PC-3 (cell line): ENCODE data around the gene TSGA10. TPM values are rescaled to one million over a fixed set of nuclear protein-coding genes. Genes with fewer than 3 reads are reported as not detected.

Experiments used
- ATAC-seq: fragments of 200-7000 bp; cut with Tn5 transposase; 2 replicates; pipeline ENCODE4 v1.9.1; 2020; ENCODE audit warnings: mild to moderate bottlenecking, moderate library complexity
- BruUV-seq: library from RNA; stranded (reverse); fragments of 400-500 nt; replicated peaks from 2 replicates; lab custom pipeline; 2021; lab: Mats Ljungman, UMichigan
- CTCF ChIA-PET: fragments of 300-600 bp; sonication (Branson Sonifier 250); formaldehyde crosslinking; loops from one replicate; lab custom pipeline; 2022; ENCODE audit warnings: antibody characterized with exemption; lab: Charles Lee
- POLR2A ChIA-PET: fragments of 300-600 bp; sonication (Branson Sonifier 250); formaldehyde crosslinking; loops from one replicate; lab custom pipeline; 2022; ENCODE audit warnings: antibody characterized with exemption; ENCODE audit not compliant: unreplicated experiment; lab: Charles Lee
- DNase-seq: peaks from one replicate; pipeline ENCODE4 v3.0.0-alpha.2; 2015
- H2AFZ ChIP-seq: fragments of 300-600 bp; sonication (generic); 2 replicates; pipeline ENCODE4 v1.6.0; 2016; ENCODE audit warnings: antibody characterized with exemption, low read length
- H3F3A ChIP-seq: fragments of 300-600 bp; sonication (generic); one replicate; pipeline ENCODE4 v1.6.0; 2017; ENCODE audit warnings: antibody characterized with exemption, low read length, control low read depth, mild to moderate bottlenecking; ENCODE audit not compliant: unreplicated experiment
- H3K27ac ChIP-seq: fragments of 300-600 bp; sonication (generic); 2 replicates; pipeline ENCODE4 v1.5.1; 2016; ENCODE audit warnings: mild to moderate bottlenecking, low read length
- H3K27me3 ChIP-seq: fragments of 300-600 bp; sonication (generic); 2 replicates; pipeline ENCODE4 v1.6.1; 2016; ENCODE audit warnings: low read length, mixed read lengths
- H3K36me3 ChIP-seq: fragments of 300-600 bp; sonication (generic); 2 replicates; pipeline ENCODE4 v1.6.1; 2016; ENCODE audit warnings: low read depth, mixed run types, low read length, mixed read lengths
- H3K4me1 ChIP-seq: fragments of 300-600 bp; sonication (generic); 2 replicates; pipeline ENCODE4 v1.5.1; 2016; ENCODE audit warnings: low read length; ENCODE audit not compliant: insufficient read depth
- H3K4me2 ChIP-seq: fragments of 300-600 bp; sonication (generic); 2 replicates; pipeline ENCODE4 v1.6.0; 2016; ENCODE audit warnings: low read length
- H3K4me3 ChIP-seq: fragments of 300-600 bp; sonication (generic); 2 replicates; pipeline ENCODE4 v1.5.1; 2016; ENCODE audit warnings: mild to moderate bottlenecking, low read length, mixed read lengths
- H3K79me2 ChIP-seq: fragments of 300-600 bp; sonication (generic); 2 replicates; pipeline ENCODE4 v1.6.1; 2017; ENCODE audit warnings: low read length, mixed read lengths
- H3K9ac ChIP-seq: fragments of 300-600 bp; sonication (generic); 2 replicates; pipeline ENCODE4 v1.6.0; 2016; ENCODE audit warnings: mild to moderate bottlenecking, low read length
- H3K9me2 ChIP-seq: fragments of 300-600 bp; sonication (generic); replicated peaks from 2 replicates; pipeline ENCODE4 v1.6.1; 2016; ENCODE audit warnings: mixed run types, low read length, mixed read lengths
- H3K9me3 ChIP-seq: fragments of 300-600 bp; sonication (generic); 2 replicates; pipeline ENCODE4 v1.6.1; 2016; ENCODE audit warnings: low read length, mixed read lengths
- H4K20me1 ChIP-seq: fragments of 300-600 bp; sonication (generic); 2 replicates; pipeline ENCODE4 v1.6.1; 2016; ENCODE audit warnings: low read length, mixed read lengths
- CTCF ChIP-seq: fragments of 300-600 bp; sonication (generic); conservative IDR thresholded peaks from 2 replicates; pipeline ENCODE4 v1.5.1; 2017; ENCODE audit warnings: antibody characterized with exemption, low read depth, mild to moderate bottlenecking, low read length
- EZH2 ChIP-seq: fragments of 300-600 bp; sonication (generic); IDR thresholded peaks from one replicate; pipeline ENCODE4 v1.6.1; 2017; ENCODE audit warnings: antibody characterized with exemption, mild to moderate bottlenecking, low read length; ENCODE audit not compliant: unreplicated experiment
- EZH2phosphoT487 ChIP-seq: fragments of 300-600 bp; sonication (generic); IDR thresholded peaks from 2 replicates; pipeline ENCODE4 v1.6.1; 2018; ENCODE audit warnings: mild to moderate bottlenecking, antibody characterized with exemption, low read length, borderline replicate concordance
- intact Hi-C: fragments of 100-400 bp; cut with micrococcal nuclease; formaldehyde crosslinking; loops from 2 replicates; pipeline ENCODE4 v1.9.0; 2023
- total RNA-seq: library from RNA; depleted of rRNA; stranded (reverse); fragments of >200 nt; gene quantifications from 2 replicates; pipeline ENCODE4 v1.2.3, GENCODE V29; 2014

The TSGA10 gene
- total RNA-seq, 1 experiment from 2014 or later: 8.9 TPM

GRCh38 chr2:99084256-99084655, 70.5 kb downstream of the TSGA10 start:
- Histone ChIP-seq H3K9me3 (no peaks in the 10 kb centered on the region), H4K20me1 (no peaks in the 10 kb centered on the region), H3K9ac (no peak overlapping the region), H3K27me3 (no peaks in the 10 kb centered on the region), H3F3A (no peaks in the 10 kb centered on the region), H3K9me2 (no peaks in the 10 kb centered on the region), H3K36me3 (no peaks in the 10 kb centered on the region), H3K4me2 (no peak overlapping the region), H3K79me2 (no peaks in the 10 kb centered on the region), H3K4me3 (no peak overlapping the region), H3K27ac (no peak overlapping the region), H2AFZ (no peak overlapping the region), H3K4me1 (no peaks in the 10 kb centered on the region)
- ATAC-seq (no peak), DNase-seq (no peak)
- POLR2A ChIA-PET: no interaction called here
- CTCF ChIA-PET: no interaction called here
- intact Hi-C loops: loop anchor here (10.0 kb wide), 2 partner anchors 71 to 411 kb away; partner anchors contain the start of genes LIPT1, REV1 and TSGA10
- TF ChIP-seq CTCF (no peak), EZH2phosphoT487 (no peak), EZH2 (no peak)
- no TSS peak for BruUV-seq

GRCh38 chr2:99081891-99082290, 72.9 kb downstream of the TSGA10 start:
- DNase-seq (no peak), ATAC-seq (no peak)
- no peak overlapping the region for H3K4me2 ChIP-seq
- no peak overlapping the region for H3K9ac ChIP-seq
- ChIA-PET CTCF (no interaction called here), POLR2A (no interaction called here)
- H3K4me1 ChIP-seq: no peaks in the 10 kb centered on the region
- no peak overlapping the region for H3K4me3 ChIP-seq
- intact Hi-C loops: loop anchor here (10.0 kb wide), 2 partner anchors 73 to 413 kb away; partner anchors contain the start of genes LIPT1, REV1 and TSGA10
- H2AFZ ChIP-seq: no peak overlapping the region
- H3K27ac ChIP-seq: no peak overlapping the region
- H3K9me3 ChIP-seq: no peaks in the 10 kb centered on the region
- no peak for TF ChIP-seq CTCF
- no peak for TF ChIP-seq EZH2phosphoT487
- TF ChIP-seq EZH2: no peak
- no peaks in the 10 kb centered on the region for H3K79me2 ChIP-seq
- no TSS peak for BruUV-seq
- no peaks in the 10 kb centered on the region for H3K27me3 ChIP-seq
- H4K20me1 ChIP-seq: no peaks in the 10 kb centered on the region
- H3F3A ChIP-seq: no peaks in the 10 kb centered on the region
- no peaks in the 10 kb centered on the region for H3K9me2 ChIP-seq
- H3K36me3 ChIP-seq: no peaks in the 10 kb centered on the region

- ChIA-PET CTCF (no interaction called here), POLR2A (no interaction called here)
- Histone ChIP-seq H3K4me3 (no peak overlapping the region), H2AFZ (no peak overlapping the region), H3F3A (no peaks in the 10 kb centered on the region), H3K36me3 (no peaks in the 10 kb centered on the region), H3K9me3 (no peaks in the 10 kb centered on the region), H3K27me3 (no peaks in the 10 kb centered on the region), H3K4me2 (no peak overlapping the region), H3K4me1 (no peaks in the 10 kb centered on the region), H3K79me2 (no peaks in the 10 kb centered on the region), H3K9me2 (no peaks in the 10 kb centered on the region), H3K27ac (no peak overlapping the region), H3K9ac (no peak overlapping the region), H4K20me1 (no peaks in the 10 kb centered on the region)
- no peak for TF ChIP-seq CTCF
- no peak for TF ChIP-seq EZH2phosphoT487
- no peak for TF ChIP-seq EZH2
- BruUV-seq: no TSS peak
- intact Hi-C loops: no loop called here
- no peak; the same call in 1 of the 2 replicates for ATAC-seq
- DNase-seq: peak; percentile 6
Measured at GRCh38 chr2:99079226-99079625, 75.5 kb downstream of the TSGA10 start.
